Epithelial cell of proximal tubule (primary cell): ENCODE measurements around the gene LOXL1. TPM values are rescaled to one million over a fixed set of nuclear protein-coding genes. Genes with fewer than 3 reads are reported as not detected.
"Not testable (repeated sequence)": the region's sequence is repeated elsewhere in the genome, so short reads cannot be mapped to it uniquely, and the experiment has no call there.

ENCODE experiments used
- DNase-seq: peaks from one replicate; pipeline ENCODE4 v3.0.0-alpha.2; 2011; ENCODE audit warnings: low read depth
- H3K4me3 ChIP-seq: 2 replicates; pipeline ENCODE4 v1.5.1; 2011; ENCODE audit warnings: low read depth, mild to moderate bottlenecking, low read length
- CTCF ChIP-seq: conservative IDR thresholded peaks from 2 replicates; pipeline ENCODE4 v1.5.1; 2012; ENCODE audit warnings: low read depth, mild to moderate bottlenecking, low read length
- total RNA-seq: library from RNA; depleted of rRNA; stranded (reverse); fragments of >200 nt; gene quantifications from 2 replicates; pipeline ENCODE4 v1.2.3, GENCODE V29; 2015

The LOXL1 gene
- total RNA-seq, 1 donor from 2014 or later: 120 TPM

- peak overlapping the region; percentile 15 for H3K4me3 ChIP-seq
- TF ChIP-seq CTCF: peak; percentile 89
- DNase-seq: no peak
Observed at GRCh38 chr15:73972984-73973682, 46.9 kb downstream of the LOXL1 start.

GRCh38 chr15:73973683-73974200, 47.5 kb downstream of the LOXL1 start:
- not testable (repeated sequence) for H3K4me3 ChIP-seq, DNase-seq

DNA sequence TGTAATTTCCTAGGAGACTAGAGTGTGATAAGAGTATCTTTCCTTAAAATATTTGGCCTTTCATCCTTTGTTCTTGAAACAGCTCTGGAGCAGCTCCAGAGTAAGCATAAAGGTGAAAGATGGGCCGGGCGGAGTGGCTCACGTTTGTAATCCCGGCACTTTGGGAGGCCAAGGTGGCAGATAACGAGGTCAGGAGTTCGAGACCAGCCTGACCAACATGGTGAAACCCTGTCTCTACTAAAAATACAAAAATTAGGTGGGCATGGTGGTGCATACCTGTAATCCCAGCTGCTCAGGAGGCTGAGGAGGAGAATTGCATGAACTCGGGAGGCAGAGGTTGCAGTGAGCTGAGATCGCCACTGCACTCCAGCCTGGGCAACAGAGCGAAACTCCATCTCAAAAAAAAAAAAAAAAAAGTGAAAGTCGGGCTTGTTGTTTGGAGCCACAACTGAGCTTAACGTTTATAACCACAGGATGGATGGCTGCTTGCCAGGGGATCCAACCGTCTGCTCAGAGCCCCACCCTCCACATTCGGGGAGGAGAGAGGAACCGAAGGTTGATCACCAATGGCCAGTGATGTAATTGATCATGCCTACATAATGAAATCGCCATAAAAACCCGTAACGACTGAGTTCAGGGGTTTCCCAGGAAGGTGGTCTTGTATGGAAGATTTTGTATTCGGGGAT, 49.3 kb downstream of the LOXL1 start:
- not testable (repeated sequence) for H3K4me3 ChIP-seq, DNase-seq

DNA sequence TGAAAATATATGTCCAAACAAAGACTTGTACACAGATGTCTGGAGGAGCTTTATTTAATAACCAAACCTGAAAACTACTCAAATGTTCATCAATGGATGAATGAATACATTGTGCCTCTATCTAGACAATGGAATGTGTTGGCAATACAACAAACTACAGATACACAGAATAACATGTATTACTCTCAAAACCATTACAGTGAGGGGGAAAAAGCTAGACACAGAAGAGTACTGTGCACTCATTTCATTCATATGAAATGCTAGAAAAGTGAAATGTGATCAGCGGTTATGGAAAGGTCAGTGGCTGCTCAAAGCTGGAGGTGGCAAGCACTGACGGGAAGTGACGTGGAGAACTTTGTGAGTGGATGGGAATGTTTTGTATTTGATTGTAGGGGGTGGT, 52.6 kb downstream of the LOXL1 start:
- TF ChIP-seq CTCF: no peak
- no peak for DNase-seq
- no peak overlapping the region for H3K4me3 ChIP-seq

DNA sequence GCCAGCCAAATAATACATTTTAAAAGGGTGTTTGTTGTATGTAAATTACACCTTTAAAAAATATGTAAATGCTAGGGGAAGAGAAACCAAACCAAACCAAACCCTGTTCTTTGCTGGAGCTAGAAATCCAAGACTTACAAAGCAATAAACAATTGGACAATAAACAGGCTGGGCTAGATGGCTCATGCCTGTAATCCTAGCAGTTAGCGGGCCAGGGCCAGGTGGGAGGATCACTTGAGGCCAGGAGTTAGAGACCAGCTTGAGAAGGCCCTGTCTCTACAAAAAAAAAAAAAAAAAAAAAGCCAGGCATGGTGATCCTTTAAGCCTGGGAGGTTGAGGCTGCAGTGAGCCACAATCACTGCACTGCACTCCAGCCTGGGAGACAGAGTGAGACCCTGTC, 53.4 kb downstream of the LOXL1 start:
- no peak overlapping the region for H3K4me3 ChIP-seq
- no peak for DNase-seq
- TF ChIP-seq CTCF: no peak

- TF ChIP-seq CTCF: no peak
- no peak for DNase-seq
- no peak overlapping the region for H3K4me3 ChIP-seq
Observed at GRCh38 chr15:73981761-73982221, 55.5 kb downstream of the LOXL1 start.

- peak; percentile 58 for DNase-seq
- TF ChIP-seq CTCF: no peak
- H3K4me3 ChIP-seq: peak overlapping the region; percentile 22
Observed at GRCh38 chr15:73982222-73982962, 56.1 kb downstream of the LOXL1 start.
